GM12878 (cell line): ENCODE results near the gene TEC. TPM values are rescaled to one million over a fixed set of nuclear protein-coding genes. Genes with fewer than 3 reads are reported as not detected.

ENCODE experiments used
- ATAC-seq: fragments of 200-7000 bp; cut with Tn5 transposase; 3 replicates; pipeline ENCODE4 v1.9.1; 2020; ENCODE audit warnings: mild to moderate bottlenecking, moderate library complexity
- BruUV-seq: library from RNA; stranded (reverse); fragments of 400-500 nt; replicated peaks from 2 replicates; lab custom pipeline; 2021; lab: Mats Ljungman, UMichigan
- CTCF ChIA-PET: fragments of 300-600 bp; sonication (Branson Sonifier 250); formaldehyde crosslinking; extraction: SDS; loops from one replicate; lab custom pipeline; 2021; ENCODE audit warnings: inconsistent platforms; lab: Yijun Ruan, JAX
- POLR2A ChIA-PET: fragments of 350-600 bp; formaldehyde crosslinking; extraction: SDS; loops from one replicate; lab custom pipeline; 2021; ENCODE audit warnings: inconsistent platforms; lab: Charles Lee
- RAD21 ChIA-PET: fragments of 300-600 bp; sonication (Branson Sonifier 250); formaldehyde crosslinking; loops from one replicate; lab custom pipeline; 2023; ENCODE audit warnings: antibody characterized with exemption; ENCODE audit not compliant: unreplicated experiment; lab: Charles Lee
- SMC1A ChIA-PET: fragments of 300-600 bp; sonication (Branson Sonifier 250); formaldehyde crosslinking; loops from one replicate; lab custom pipeline; 2023; ENCODE audit not compliant: unreplicated experiment, uncharacterized antibody; lab: Charles Lee
- DNase-seq: peaks from one replicate; pipeline ENCODE4 v3.0.0-alpha.2; 2011; ENCODE audit warnings: low read depth, low spot score
- FAIRE-seq: peaks from 3 replicates; lab custom pipeline; 2011; peaks lifted over from hg19 to GRCh38; lab: Jason Lieb, UNC
- H2AFZ ChIP-seq: 2 replicates; pipeline ENCODE4 v1.6.0; 2011; ENCODE audit warnings: low read depth, low read length, control low read depth; ENCODE audit not compliant: control insufficient read depth
- H3K27ac ChIP-seq: 2 replicates; pipeline ENCODE4 v1.5.1; 2011; ENCODE audit warnings: control low read depth; ENCODE audit not compliant: control insufficient read depth, insufficient read depth
- H3K27me3 ChIP-seq, 2 experiments: replicated peaks in 1 of 2; 2 replicates each; pipeline versions ENCODE4 v1.6.0 to v1.6.1; 2011; ENCODE audit warnings: low read length in 1 of 2; ENCODE audit not compliant: control insufficient read depth in 2 of 2, insufficient read depth in 2 of 2
- H3K36me3 ChIP-seq, 2 experiments: 2 replicates each; pipeline ENCODE4 v1.5.1; 2011; ENCODE audit warnings: low read length in 1 of 2; ENCODE audit not compliant: control insufficient read depth in 2 of 2, insufficient read depth in 2 of 2
- H3K4me1 ChIP-seq: 2 replicates; pipeline ENCODE4 v1.6.1; 2011; ENCODE audit warnings: mild to moderate bottlenecking, low read length, moderate library complexity, mixed read lengths; ENCODE audit not compliant: control insufficient read depth, insufficient read depth
- H3K4me2 ChIP-seq: 2 replicates; pipeline ENCODE4 v1.6.0; 2011; ENCODE audit warnings: control low read depth; ENCODE audit not compliant: control insufficient read depth, insufficient read depth
- H3K4me3 ChIP-seq: fragments of 200-600 bp; sonication (generic); 2 replicates; pipeline ENCODE4 v1.5.1; 2016
- H3K79me2 ChIP-seq: 2 replicates; pipeline ENCODE4 v1.6.0; 2011; ENCODE audit warnings: low read length; ENCODE audit not compliant: control insufficient read depth, insufficient read depth
- H3K9ac ChIP-seq: 2 replicates; pipeline ENCODE4 v1.8.0; 2011; ENCODE audit warnings: low read length, control low read depth, mixed read lengths; ENCODE audit not compliant: control insufficient read depth, insufficient read depth
- H3K9me3 ChIP-seq: replicated peaks from 3 replicates; pipeline ENCODE4 v1.5.1; 2011; ENCODE audit warnings: mild to moderate bottlenecking, low read length; ENCODE audit not compliant: control insufficient read depth, insufficient read depth
- H4K20me1 ChIP-seq: 2 replicates; pipeline ENCODE4 v1.6.0; 2011; ENCODE audit not compliant: control insufficient read depth, insufficient read depth
- BHLHE40 ChIP-seq, 2 experiments: fragments of 450-650 bp in 1 of 2; IDR thresholded peaks; 2 replicates each; pipeline ENCODE4 v1.6.1; 2011 to 2017; ENCODE audit warnings: low read depth in 2 of 2, borderline replicate concordance in 1 of 2, improper control_type of control experiment in 1 of 2, low read length in 1 of 2, mild to moderate bottlenecking in 1 of 2
- HDGF ChIP-seq: fragments of 450-650 bp; IDR thresholded peaks from 2 replicates; pipeline ENCODE4 v1.6.1; 2016; ENCODE audit warnings: antibody characterized with exemption
- KDM1A ChIP-seq: fragments of 200-600 bp; sonication (generic); IDR thresholded peaks from 2 replicates; pipeline ENCODE4 v1.6.1; 2016; ENCODE audit warnings: borderline replicate concordance
- RAD51 ChIP-seq: fragments of 450-650 bp; IDR thresholded peaks from 2 replicates; pipeline ENCODE4 v1.6.1; 2016; ENCODE audit warnings: moderate library complexity, mild to moderate bottlenecking, inconsistent platforms
- RUNX3 ChIP-seq: IDR thresholded peaks from 2 replicates; pipeline ENCODE4 v1.6.1; 2012; ENCODE audit warnings: low read length, inconsistent platforms
- SUPT20H ChIP-seq: IDR thresholded peaks from 2 replicates; pipeline ENCODE4 v1.6.1; 2011; ENCODE audit warnings: low read depth, mild to moderate bottlenecking, low read length, moderate library complexity, borderline replicate concordance; ENCODE audit not compliant: control insufficient read depth
- TCF7 ChIP-seq: IDR thresholded peaks from 2 replicates; pipeline ENCODE4 v1.6.1; 2014; ENCODE audit warnings: antibody characterized with exemption, borderline replicate concordance
- USF1 ChIP-seq: IDR thresholded peaks from 2 replicates; pipeline ENCODE4 v1.6.1; 2011; ENCODE audit warnings: borderline replicate concordance, low read depth, mild to moderate bottlenecking, moderate library complexity, mixed read lengths, low read length; ENCODE audit not compliant: insufficient read depth; ENCODE audit errors: extremely low read length
- YY1 ChIP-seq: IDR thresholded peaks from 2 replicates; pipeline ENCODE4 v1.6.1; 2011; ENCODE audit warnings: low read depth, mild to moderate bottlenecking, low read length
- ZNF687 ChIP-seq: fragments of 450-650 bp; IDR thresholded peaks from 2 replicates; pipeline ENCODE4 v1.6.1; 2017; ENCODE audit warnings: mild to moderate bottlenecking, moderate library complexity
- WGBS: methylation state at CpG from one replicate; pipeline ENCODE4 v1.1.6; 2016; ENCODE audit warnings: low lambda C conversion rate; ENCODE audit not compliant: insufficient replicate concordance, insufficient coverage; ENCODE audit errors: missing lambda C conversion rate; 5-methylcytosine and 5-hydroxymethylcytosine counted together
- in situ Hi-C: fragments of 300-500 bp; cut with MboI; formaldehyde crosslinking; loops from 9 replicates; pipeline ENCODE4 v1.14.3; 2018; ENCODE audit warnings: mixed read lengths
- intact Hi-C: fragments of 100-400 bp; cut with micrococcal nuclease; formaldehyde crosslinking; loops from one replicate; pipeline ENCODE4 v1.14.2; 2022; ENCODE audit not compliant: unreplicated experiment
- polyA plus RNA-seq, 11 experiments: library from polyadenylated mRNA; depleted of rRNA in 4 of 11; unstranded in 6 of 11; stranded (reverse) in 5 of 11; fragments of >200 nt; fragmentation: Nextera tagmentation in 4 of 11; fragmentation: Illumina TruSeq in 1 of 11; extraction: Ambion mirVana in 4 of 11; extraction: Trizol in 1 of 11; gene quantifications; 1 replicate in 1 of 11; 2 replicates in 10 of 11; pipeline versions ENCODE4 v1.2.1 to v1.2.3, GENCODE V29; 2011 to 2016; ENCODE audit warnings: inconsistent platforms in 2 of 11, missing spikeins in 2 of 11, low read depth in 1 of 11
- total RNA-seq, 4 experiments: library from RNA; depleted of rRNA in 3 of 4; stranded (reverse); fragments of >200 nt in 3 of 4; fragmentation: Illumina TruSeq in 1 of 4; extraction: Trizol in 1 of 4; gene quantifications; 2 replicates each; pipeline versions ENCODE4 v1.2.1 to v1.2.3, GENCODE V29; 2013 to 2021

The TEC gene
- total and polyA plus RNA-seq, 10 of the 15 experiments (the other 5 are each of a cell fraction or from before 2014, with no cell fraction given) = 7.4 to 27.2 (median 17.1) TPM

- no peak overlapping the region for H3K27ac ChIP-seq
- peaks cover 3% of the 10 kb centered on the region; the same call in 1 of the 2 replicates for H3K4me1 ChIP-seq
- no peak overlapping the region for H3K4me2 ChIP-seq
- no peaks in the 10 kb centered on the region for H3K27me3 ChIP-seq
- 65% methylated on average over 4 of the region's 4 CpGs for WGBS
- TF ChIP-seq SUPT20H (no peak), KDM1A (no peak), RUNX3 (peak; percentile 59), HDGF (no peak), RAD51 (peak; percentile 54; the same call in 1 of the 2 replicates), TCF7 (no peak), USF1 (peak; percentile 26), BHLHE40 (IDR thresholded peaks at IDR 0.05; ENCODE audit: borderline replicate concordance in 1 of 2, low read depth in 2 of 2, low read length in 1 of 2) (peak; percentile 62 to 79; a peak in 3 of 4 replicates), ZNF687 (peak; percentile 80), YY1 (peak; percentile 41; the same call in 1 of the 2 replicates)
- TF ChIP-seq, all 136 proteins: peak for 6
- intact Hi-C loops (no loop called here), in situ Hi-C loops (no loop called here)
- no peak for DNase-seq
- peak; percentile 89 for FAIRE-seq
- Histone ChIP-seq H3K79me2 (peaks cover 42% of the 10 kb centered on the region), H3K9ac (no peak overlapping the region), H4K20me1 (no peaks in the 10 kb centered on the region), H2AFZ (no peak overlapping the region), H3K36me3 (peaks cover 6 to 14% of the 10 kb centered on the region in 2 experiments), H3K9me3 (no peaks in the 10 kb centered on the region; the same call in 2 of the 3 replicates), H3K4me3 (no peak overlapping the region)
- POLR2A ChIA-PET = interaction anchor here (0.6 to 1.0 kb wide), 3 partner anchors 11 to 21 kb away, joined by 3 to 4 read pairs (median 3); no protein-coding TSS in a partner anchor
- peak; percentile 73 for ATAC-seq
- SMC1A ChIA-PET = interaction anchor here (0.7 to 13.5 kb wide), 11 partner anchors 11 to 47 kb away, joined by 3 to 124 read pairs (median 4); no protein-coding TSS in a partner anchor
- no TSS peak for BruUV-seq
- CTCF ChIA-PET = no interaction called here
- RAD21 ChIA-PET = interaction anchor here (0.9 to 1.0 kb wide), 2 partner anchors 15 to 40 kb away, joined by 3 read pairs; no protein-coding TSS in a partner anchor
Observed at GRCh38 chr4:48227662-48228061, 42.0 kb downstream of the TEC start.
